ENCODE data around the gene SAC3D1. TPM values are rescaled to one million over a fixed set of nuclear protein-coding genes. Genes with fewer than 3 reads are reported as not detected.

Gene SAC3D1
- total and polyA plus RNA-seq, 2 donors = 3.0 to 14.7 TPM

DNA sequence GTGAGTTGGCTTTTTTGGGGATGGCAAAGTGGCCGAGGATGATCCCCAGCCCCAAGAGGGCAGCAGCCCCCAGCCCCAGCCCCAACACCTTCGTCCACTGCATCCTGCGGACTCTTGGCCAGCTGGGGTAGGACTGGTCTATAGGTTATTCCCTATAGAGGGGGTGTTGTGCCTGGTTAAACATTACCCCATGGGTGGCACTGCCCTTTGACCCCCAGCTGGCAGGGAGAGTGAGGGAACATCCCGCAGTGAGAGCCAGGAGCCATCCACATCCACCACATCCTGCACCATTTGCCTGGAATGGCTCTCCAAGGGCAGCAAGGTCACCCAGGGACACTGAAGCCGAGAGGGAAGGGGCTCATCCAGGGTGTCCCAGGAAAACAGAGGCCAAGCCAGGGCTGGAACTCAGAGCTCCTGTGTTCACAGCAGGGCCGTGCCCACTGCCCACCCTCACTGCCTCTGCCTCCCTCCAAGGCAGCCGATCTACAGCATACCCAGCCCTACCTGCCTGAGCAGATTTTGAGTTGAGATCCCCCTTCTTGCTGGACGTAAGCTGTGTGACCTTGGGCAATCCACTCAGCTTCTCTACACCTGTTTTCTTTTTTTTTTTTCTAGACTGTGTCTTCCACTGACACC lies 17.5 kb downstream of the SAC3D1 start, which contains the start of gene NAALADL1:
TSS of gene NAALADL1 (minus strand) at position 135 of the 636 bp plus-strand sequence. CDS start at position 103, 32 bp downstream.
- Histone ChIP-seq H3K4me1 (ENCODE audit: insufficient read depth) (no peaks in the 10 kb centered on the region), H3K4me3 (ENCODE audit: low read depth, low read length) (no peak within 1 kb of the TSS), H3K36me3 (ENCODE audit: insufficient read depth) (no peaks in the 10 kb centered on the region), H3K27ac (ENCODE audit: low read depth) (no peak within 1 kb of the TSS)
- DNase-seq (ENCODE audit: extremely low spot score) = no peak
- WGBS = 78% methylated on average over 8 of the region's 8 CpGs

- H3K4me3 ChIP-seq (ENCODE audit: low read depth, low read length) = no peak overlapping the region
- DNase-seq (ENCODE audit: extremely low spot score) = no peak
- WGBS = 52% methylated on average over 3 of the region's 3 CpGs
- H3K4me1 ChIP-seq (ENCODE audit: insufficient read depth) = no peaks in the 10 kb centered on the region
- H3K27ac ChIP-seq (ENCODE audit: low read depth) = no peak overlapping the region
- no peaks in the 10 kb centered on the region for H3K36me3 ChIP-seq (ENCODE audit: insufficient read depth)
Measured at GRCh38 chr11:65059523-65059922, 18.5 kb downstream of the SAC3D1 start.

- Histone ChIP-seq H3K4me3 (ENCODE audit: low read depth, low read length) (no peak overlapping the region), H3K4me1 (ENCODE audit: insufficient read depth) (no peaks in the 10 kb centered on the region), H3K36me3 (ENCODE audit: insufficient read depth) (no peaks in the 10 kb centered on the region), H3K27ac (ENCODE audit: low read depth) (no peak overlapping the region)
- 51% methylated on average over 10 of the region's 10 CpGs for WGBS
- DNase-seq (ENCODE audit: extremely low spot score) = no peak
Measured at GRCh38 chr11:65059959-65060824, 19.2 kb downstream of the SAC3D1 start.

DNA sequence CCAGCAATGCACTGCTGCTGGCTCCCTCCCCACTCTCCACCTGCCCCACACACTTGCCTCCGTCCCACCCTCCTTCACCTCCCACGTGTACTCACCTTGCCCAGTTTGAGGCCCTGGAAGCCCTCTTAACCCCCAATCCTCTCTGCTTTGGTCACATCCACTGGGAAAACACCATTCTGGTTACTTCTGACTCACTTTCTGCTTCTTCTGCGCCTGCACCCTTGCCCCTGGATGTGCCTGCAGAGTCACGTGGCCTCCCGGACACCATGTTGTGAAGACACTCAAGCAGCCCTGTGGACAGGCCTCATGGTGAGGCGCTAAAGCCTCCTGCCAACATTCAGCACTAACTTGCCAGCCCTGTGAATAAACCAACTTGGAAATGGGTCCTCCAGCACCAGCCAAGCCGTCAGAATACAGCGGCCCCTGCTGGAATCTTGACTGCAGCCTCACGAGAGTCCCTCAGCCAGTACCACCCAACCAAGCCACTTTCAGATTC lies 20.0 kb downstream of the SAC3D1 start:
- 59% methylated on average over 9 of the region's 9 CpGs for WGBS
- Histone ChIP-seq H3K27ac (ENCODE audit: low read depth) (no peak overlapping the region), H3K4me1 (ENCODE audit: insufficient read depth) (no peaks in the 10 kb centered on the region), H3K4me3 (ENCODE audit: low read depth, low read length) (no peak overlapping the region), H3K36me3 (ENCODE audit: insufficient read depth) (no peaks in the 10 kb centered on the region)
- DNase-seq (ENCODE audit: extremely low spot score) = no peak

DNA sequence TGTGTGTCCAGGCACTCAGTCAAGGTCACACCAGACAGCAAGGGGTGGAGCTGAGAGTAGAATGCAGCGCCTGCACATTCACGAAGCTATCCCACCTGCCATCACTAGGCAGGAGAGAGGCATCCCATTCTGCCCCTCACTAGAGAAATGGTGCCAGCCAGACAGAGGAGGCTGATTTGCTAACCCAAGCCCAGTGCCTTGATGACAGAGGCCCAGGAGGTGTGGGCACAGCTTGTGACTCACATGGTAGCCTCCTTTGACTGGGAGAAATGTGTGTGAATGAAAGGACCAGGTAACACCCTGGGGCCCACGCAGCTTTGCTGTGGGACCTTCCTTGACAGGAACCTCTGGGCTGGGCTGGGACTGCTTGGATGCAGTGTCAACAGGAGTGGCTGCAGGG lies 22.5 kb downstream of the SAC3D1 start:
- 74% methylated on average over 3 of the region's 3 CpGs for WGBS
- DNase-seq (ENCODE audit: extremely low spot score) = no peak
- H3K4me3 ChIP-seq (ENCODE audit: low read depth, low read length) = no peak overlapping the region
- H3K4me1 ChIP-seq (ENCODE audit: insufficient read depth) = no peaks in the 10 kb centered on the region
- H3K27ac ChIP-seq (ENCODE audit: low read depth) = no peak overlapping the region
- no peaks in the 10 kb centered on the region for H3K36me3 ChIP-seq (ENCODE audit: insufficient read depth)

- H3K4me1 ChIP-seq (ENCODE audit: insufficient read depth) = no peaks in the 10 kb centered on the region
- no peak overlapping the region for H3K27ac ChIP-seq (ENCODE audit: low read depth)
- no peaks in the 10 kb centered on the region for H3K36me3 ChIP-seq (ENCODE audit: insufficient read depth)
- WGBS = 72% methylated on average over 4 of the region's 4 CpGs
- DNase-seq (ENCODE audit: extremely low spot score) = no peak
- no peak overlapping the region for H3K4me3 ChIP-seq (ENCODE audit: low read depth, low read length)
Measured at GRCh38 chr11:65064847-65065240, 23.8 kb downstream of the SAC3D1 start.

GRCh38 chr11:65065851-65066250 lies 24.8 kb downstream of the SAC3D1 start:
- 72% methylated on average over 7 of the region's 7 CpGs for WGBS
- DNase-seq (ENCODE audit: extremely low spot score) = no peak

GRCh38 chr11:65066315-65066714 lies 25.3 kb downstream of the SAC3D1 start:
- Histone ChIP-seq H3K27ac (ENCODE audit: low read depth) (no peak overlapping the region), H3K4me3 (ENCODE audit: low read depth, low read length) (no peak overlapping the region), H3K36me3 (ENCODE audit: insufficient read depth) (no peaks in the 10 kb centered on the region), H3K4me1 (ENCODE audit: insufficient read depth) (no peaks in the 10 kb centered on the region)
- WGBS = 70% methylated on average over 11 of the region's 11 CpGs
- no peak for DNase-seq (ENCODE audit: extremely low spot score)

More at GRCh38 chr11:65065851-65066250, 24.8 kb downstream of the SAC3D1 start:
- H3K36me3 ChIP-seq (ENCODE audit: insufficient read depth) = no peaks in the 10 kb centered on the region
- no peaks in the 10 kb centered on the region for H3K4me1 ChIP-seq (ENCODE audit: insufficient read depth)
- H3K27ac ChIP-seq (ENCODE audit: low read depth) = no peak overlapping the region
- H3K4me3 ChIP-seq (ENCODE audit: low read depth, low read length) = no peak overlapping the region

DNA sequence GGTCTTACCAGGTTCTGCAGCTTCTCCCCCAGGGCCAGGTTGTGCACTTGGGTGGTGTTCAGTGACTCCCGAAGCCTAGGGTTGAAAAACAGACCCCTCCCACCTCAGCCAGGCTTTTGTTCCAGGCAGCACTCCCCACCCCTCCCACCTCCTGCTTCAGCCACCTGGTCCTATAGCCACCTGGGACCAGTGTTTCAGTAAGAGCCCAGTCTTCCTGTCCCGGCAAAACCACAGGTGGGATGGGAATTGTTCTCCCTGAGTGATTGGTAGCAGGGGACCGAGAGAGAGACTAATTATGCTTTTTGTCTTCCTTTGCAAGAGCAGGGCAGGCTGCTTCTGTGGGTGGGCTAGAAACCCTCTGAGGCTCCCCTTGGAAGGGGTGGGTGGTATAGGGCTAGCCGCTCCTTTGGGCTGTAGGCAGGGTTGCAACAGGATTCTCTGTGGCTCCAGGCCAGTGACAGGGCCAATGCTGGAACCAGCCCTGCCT lies 25.8 kb downstream of the SAC3D1 start:
- WGBS = 66% methylated on average over 4 of the region's 4 CpGs
- no peak overlapping the region for H3K4me3 ChIP-seq (ENCODE audit: low read depth, low read length)
- H3K27ac ChIP-seq (ENCODE audit: low read depth) = no peak overlapping the region
- no peaks in the 10 kb centered on the region for H3K4me1 ChIP-seq (ENCODE audit: insufficient read depth)
- DNase-seq (ENCODE audit: extremely low spot score) = no peak
- H3K36me3 ChIP-seq (ENCODE audit: insufficient read depth) = no peaks in the 10 kb centered on the region

DNA sequence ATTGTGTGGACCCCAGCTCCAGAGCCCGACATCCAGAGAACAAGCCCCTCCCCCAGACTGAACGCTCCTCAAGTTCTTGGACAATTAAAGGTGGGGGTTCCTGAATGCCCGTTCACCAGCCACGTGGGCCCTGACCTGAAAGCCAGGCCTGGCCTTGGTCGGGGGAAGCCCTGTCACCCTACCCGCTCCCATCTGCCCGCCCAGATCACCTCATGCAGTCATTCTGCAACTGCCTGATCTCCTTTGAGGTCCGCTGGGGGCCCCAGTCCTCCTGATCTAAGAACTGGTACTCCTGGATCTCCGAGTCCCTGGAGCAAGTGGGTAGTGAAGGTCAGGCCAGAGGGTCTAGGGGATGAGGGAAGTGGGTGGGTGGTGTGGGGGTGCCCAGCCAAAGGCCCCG lies 26.4 kb downstream of the SAC3D1 start:
- DNase-seq (ENCODE audit: extremely low spot score) = no peak
- no peak overlapping the region for H3K27ac ChIP-seq (ENCODE audit: low read depth)
- 76% methylated on average over 10 of the region's 10 CpGs for WGBS

DNA sequence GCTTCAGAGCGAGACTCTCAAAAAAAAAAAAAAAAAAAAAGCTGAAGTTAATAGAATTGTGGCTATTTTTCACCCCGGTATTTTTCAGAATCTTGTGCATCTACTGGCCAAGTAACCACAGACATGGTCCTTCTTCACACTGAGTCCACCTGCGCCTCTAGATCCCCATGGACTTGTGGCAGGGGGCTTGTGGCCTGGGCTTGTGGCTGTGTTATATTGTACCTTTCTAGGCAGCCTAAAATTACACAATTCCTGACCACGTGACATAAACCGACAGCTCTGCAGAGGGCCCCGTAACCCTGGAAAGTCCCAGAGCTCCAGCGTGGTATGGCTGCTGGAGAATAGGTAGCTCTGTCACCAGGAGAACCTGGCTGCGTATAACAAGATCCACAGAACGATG lies 28.2 kb downstream of the SAC3D1 start:
- Histone ChIP-seq H3K4me3 (ENCODE audit: low read depth, low read length) (no peak overlapping the region), H3K4me1 (ENCODE audit: insufficient read depth) (no peaks in the 10 kb centered on the region), H3K36me3 (ENCODE audit: insufficient read depth) (no peaks in the 10 kb centered on the region), H3K27ac (ENCODE audit: low read depth) (no peak overlapping the region)
- DNase-seq (ENCODE audit: extremely low spot score) = no peak
- WGBS = 65% methylated on average over 9 of the region's 9 CpGs

More for the DNA sequence above, 26.4 kb downstream of the SAC3D1 start:
- Histone ChIP-seq H3K4me3 (ENCODE audit: low read depth, low read length) (no peak overlapping the region), H3K4me1 (ENCODE audit: insufficient read depth) (no peaks in the 10 kb centered on the region), H3K36me3 (ENCODE audit: insufficient read depth) (no peaks in the 10 kb centered on the region)

DNA sequence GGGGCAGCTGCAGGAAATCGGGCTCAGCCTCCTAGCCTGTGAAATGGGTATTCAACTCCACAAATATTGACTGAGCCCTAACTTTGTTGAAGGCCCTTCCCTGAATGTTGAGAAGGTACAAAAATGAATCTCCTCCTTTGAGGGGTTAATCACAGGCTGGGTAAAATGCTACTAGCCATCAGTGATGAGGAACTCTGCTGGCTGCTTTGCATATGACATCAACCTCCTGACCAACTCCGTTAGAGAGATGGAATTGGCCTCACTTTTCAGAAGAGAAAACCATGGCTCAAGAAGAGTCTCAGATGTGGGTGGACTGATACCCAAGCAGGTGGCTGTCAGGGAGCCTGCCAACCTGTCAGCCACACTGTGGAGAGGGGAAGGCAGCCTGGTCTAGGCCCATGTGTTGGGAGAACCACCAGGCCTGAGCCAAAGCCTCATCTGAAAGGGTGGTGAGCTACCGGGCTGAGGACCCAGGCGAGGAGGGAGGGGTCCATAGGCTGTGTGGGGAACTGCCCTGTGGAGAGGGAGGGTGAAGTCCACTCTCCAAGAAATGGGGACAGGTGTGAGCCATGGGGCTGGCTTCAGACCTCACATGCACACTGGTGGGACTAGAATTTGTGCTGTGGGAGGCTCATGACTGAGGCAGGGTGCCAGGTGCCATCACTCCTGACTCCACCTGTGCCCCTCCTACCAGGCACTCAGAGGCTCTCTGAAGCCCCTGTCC lies 31.1 kb downstream of the SAC3D1 start:
- WGBS = 66% methylated on average over 4 of the region's 4 CpGs
- Histone ChIP-seq H3K36me3 (ENCODE audit: insufficient read depth) (no peaks in the 10 kb centered on the region), H3K27ac (ENCODE audit: low read depth) (no peak overlapping the region), H3K4me3 (ENCODE audit: low read depth, low read length) (no peak overlapping the region), H3K4me1 (ENCODE audit: insufficient read depth) (no peaks in the 10 kb centered on the region)
- DNase-seq (ENCODE audit: extremely low spot score) = no peak

DNA sequence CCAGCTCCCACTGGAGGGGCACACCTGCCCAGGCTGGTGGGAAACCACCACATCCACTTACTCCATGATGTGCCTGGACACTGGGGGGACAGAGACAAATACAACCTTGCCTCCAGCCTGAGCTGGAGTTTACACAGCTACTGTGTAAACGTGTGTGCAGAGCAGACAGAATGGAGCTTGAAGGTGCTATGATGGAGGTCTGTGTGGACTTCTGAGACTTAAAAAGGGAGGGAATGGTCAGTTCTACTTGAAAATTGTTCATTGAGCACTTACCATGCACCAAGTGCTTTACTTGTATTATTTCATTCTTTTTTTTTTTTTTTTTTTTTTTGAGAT lies 31.6 kb downstream of the SAC3D1 start:
- no peak overlapping the region for H3K27ac ChIP-seq (ENCODE audit: low read depth)
- H3K36me3 ChIP-seq (ENCODE audit: insufficient read depth) = no peaks in the 10 kb centered on the region
- DNase-seq (ENCODE audit: extremely low spot score) = no peak
- WGBS = 58% methylated on average over 1 of the region's 1 CpG
- H3K4me1 ChIP-seq (ENCODE audit: insufficient read depth) = no peaks in the 10 kb centered on the region
- no peak overlapping the region for H3K4me3 ChIP-seq (ENCODE audit: low read depth, low read length)

Data from urinary bladder (tissue), 4 donors.